SK-N-SH treated with all-trans-retinoic acid at 6 μM for 48 hours (cell line): ENCODE data around the gene CCNJL.

Experiments used
- ATAC-seq: fragments of 200-7000 bp; cut with Tn5 transposase; 3 replicates; pipeline ENCODE4 v1.9.1; 2020; ENCODE audit warnings: mild to moderate bottlenecking, moderate library complexity
- ARNTL ChIP-seq: fragments of 450-650 bp; formaldehyde crosslinking; IDR thresholded peaks from 2 replicates; pipeline ENCODE4 v1.5.0; 2020; ENCODE audit warnings: low read depth, mild to moderate bottlenecking, moderate library complexity, borderline replicate concordance
- BACH2 ChIP-seq: fragments of 250-450 bp; sonication (Bioruptor Pico); IDR thresholded peaks from 2 replicates; pipeline ENCODE4 v1.9.0; 2021; ENCODE audit warnings: mild to moderate bottlenecking, borderline replicate concordance
- CSDC2 ChIP-seq: fragments of 250-450 bp; sonication (Bioruptor Pico); IDR thresholded peaks from 2 replicates; pipeline ENCODE4 v1.5.0; 2020; ENCODE audit warnings: mild to moderate bottlenecking, moderate library complexity
- ISL1 ChIP-seq: fragments of 250-450 bp; sonication (Bioruptor Pico); IDR thresholded peaks from 2 replicates; pipeline ENCODE4 v2.1.2; 2022; ENCODE audit warnings: mild to moderate bottlenecking, moderate library complexity
- OSR1 ChIP-seq: fragments of 250-450 bp; sonication (Bioruptor Pico); IDR thresholded peaks from 2 replicates; pipeline ENCODE4 v1.8.0; 2022; ENCODE audit warnings: moderate library complexity, mild to moderate bottlenecking, inconsistent platforms
- RARB ChIP-seq: fragments of 250-450 bp; sonication (Bioruptor Pico); IDR thresholded peaks from 2 replicates; pipeline ENCODE4 v1.8.0; 2021; ENCODE audit warnings: mild to moderate bottlenecking, moderate library complexity
- SNAI2 ChIP-seq: fragments of 250-450 bp; sonication (Bioruptor Pico); IDR thresholded peaks from 2 replicates; pipeline ENCODE4 v1.5.0; 2020; ENCODE audit warnings: mild to moderate bottlenecking, moderate library complexity
- TCF4 ChIP-seq: fragments of 250-450 bp; sonication (Bioruptor Pico); IDR thresholded peaks from 2 replicates; pipeline ENCODE4 v1.8.0; 2021; ENCODE audit warnings: mild to moderate bottlenecking, moderate library complexity, borderline replicate concordance
- TOX ChIP-seq: fragments of 250-450 bp; sonication (Bioruptor Pico); IDR thresholded peaks from 2 replicates; pipeline ENCODE4 v1.8.0; 2021; ENCODE audit warnings: mild to moderate bottlenecking, moderate library complexity, borderline replicate concordance
- ZC3H10 ChIP-seq: fragments of 250-450 bp; sonication (Bioruptor Pico); IDR thresholded peaks from 2 replicates; pipeline ENCODE4 v1.5.1; 2021; ENCODE audit warnings: mild to moderate bottlenecking, moderate library complexity
- ZFP3 ChIP-seq: fragments of 250-450 bp; sonication (Bioruptor Pico); IDR thresholded peaks from 2 replicates; pipeline ENCODE4 v1.5.0; 2020; ENCODE audit warnings: mild to moderate bottlenecking, moderate library complexity
- ZFP30 ChIP-seq: fragments of 450-650 bp; formaldehyde crosslinking; IDR thresholded peaks from 2 replicates; pipeline ENCODE4 v1.5.0; 2022; ENCODE audit warnings: mild to moderate bottlenecking, moderate library complexity
- ZNF8 ChIP-seq: fragments of 450-650 bp; formaldehyde crosslinking; IDR thresholded peaks from 2 replicates; pipeline ENCODE4 v1.5.0; 2020; ENCODE audit warnings: mild to moderate bottlenecking, moderate library complexity
- TF ChIP-seq, protein P1 (sequence below): fragments of 250-450 bp; sonication (Bioruptor Pico); IDR thresholded peaks from 2 replicates; pipeline ENCODE4 v1.8.0; 2021; ENCODE audit warnings: low read depth, mild to moderate bottlenecking, moderate library complexity, borderline replicate concordance
- TF ChIP-seq, protein P2 (sequence below): fragments of 250-450 bp; sonication (Bioruptor Pico); IDR thresholded peaks from 2 replicates; pipeline ENCODE4 v1.5.0; 2020; ENCODE audit warnings: mild to moderate bottlenecking, moderate library complexity
- TF ChIP-seq, protein P3 (sequence below): fragments of 250-450 bp; sonication (Bioruptor Pico); IDR thresholded peaks from 2 replicates; pipeline ENCODE4 v1.5.1; 2020; ENCODE audit warnings: low read depth, mild to moderate bottlenecking, moderate library complexity
- TF ChIP-seq, protein P4 (sequence below): fragments of 250-450 bp; sonication (Bioruptor Pico); IDR thresholded peaks from 2 replicates; pipeline ENCODE4 v1.8.0; 2020; ENCODE audit warnings: mild to moderate bottlenecking, moderate library complexity, borderline replicate concordance

CCNJL gene

DNA sequence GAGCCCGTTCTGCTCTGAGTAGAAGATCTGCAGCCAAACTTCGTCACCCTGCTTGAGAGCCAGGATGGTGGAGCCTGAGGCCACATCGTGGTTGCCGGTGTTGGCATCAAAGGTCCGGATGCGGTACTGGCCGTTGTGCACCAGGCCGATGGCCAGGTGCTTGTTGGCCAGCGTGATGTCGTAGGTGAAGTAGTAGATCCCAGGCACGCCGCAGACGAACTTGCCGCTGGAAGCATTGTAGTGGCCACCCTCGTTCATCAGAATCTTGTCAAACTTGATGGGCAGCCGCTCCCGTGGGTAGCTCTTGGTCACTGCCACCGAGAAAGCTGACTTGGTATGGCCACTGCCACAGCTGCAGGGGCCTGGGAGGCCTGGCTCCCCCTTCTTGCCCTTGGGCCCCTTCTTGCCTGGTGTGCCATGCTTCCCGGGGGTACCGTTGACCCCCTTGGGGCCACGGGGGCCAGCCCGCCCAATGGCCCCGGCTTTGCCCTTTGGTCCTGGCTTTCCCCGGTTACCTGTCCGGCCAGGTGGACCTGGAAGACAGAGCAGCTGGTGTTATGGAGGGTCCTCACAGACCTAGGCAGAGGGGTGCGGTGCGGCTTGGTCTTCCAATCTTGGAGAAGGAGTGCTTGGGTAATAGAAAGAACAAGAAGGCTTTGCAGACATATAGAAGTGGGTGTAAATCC, 37.0 kb upstream of the CCNJL start:
- TF ChIP-seq ARNTL (CRISPR knock-in tag) (no peak), ZNF8 (CRISPR knock-in tag) (no peak), ISL1 (CRISPR knock-in tag) (no peak), RARB (CRISPR knock-in tag) (no peak), BACH2 (CRISPR knock-in tag) (no peak), TCF4 (CRISPR knock-in tag) (no peak), OSR1 (CRISPR knock-in tag) (no peak), ZFP3 (CRISPR knock-in tag) (no peak), ZC3H10 (CRISPR knock-in tag) (no peak), TOX (CRISPR knock-in tag) (no peak), ZFP30 (no peak), CSDC2 (CRISPR knock-in tag) (no peak)
- TF ChIP-seq, protein P1, sequence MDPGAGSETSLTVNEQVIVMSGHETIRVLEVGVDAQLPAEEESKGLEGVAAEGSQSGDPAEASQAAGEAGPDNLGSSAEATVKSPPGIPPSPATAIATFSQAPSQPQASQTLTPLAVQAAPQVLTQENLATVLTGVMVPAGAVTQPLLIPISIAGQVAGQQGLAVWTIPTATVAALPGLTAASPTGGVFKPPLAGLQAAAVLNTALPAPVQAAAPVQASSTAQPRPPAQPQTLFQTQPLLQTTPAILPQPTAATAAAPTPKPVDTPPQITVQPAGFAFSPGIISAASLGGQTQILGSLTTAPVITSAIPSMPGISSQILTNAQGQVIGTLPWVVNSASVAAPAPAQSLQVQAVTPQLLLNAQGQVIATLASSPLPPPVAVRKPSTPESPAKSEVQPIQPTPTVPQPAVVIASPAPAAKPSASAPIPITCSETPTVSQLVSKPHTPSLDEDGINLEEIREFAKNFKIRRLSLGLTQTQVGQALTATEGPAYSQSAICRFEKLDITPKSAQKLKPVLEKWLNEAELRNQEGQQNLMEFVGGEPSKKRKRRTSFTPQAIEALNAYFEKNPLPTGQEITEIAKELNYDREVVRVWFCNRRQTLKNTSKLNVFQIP (CRISPR knock-in tag) = no peak
- TF ChIP-seq, protein P2, sequence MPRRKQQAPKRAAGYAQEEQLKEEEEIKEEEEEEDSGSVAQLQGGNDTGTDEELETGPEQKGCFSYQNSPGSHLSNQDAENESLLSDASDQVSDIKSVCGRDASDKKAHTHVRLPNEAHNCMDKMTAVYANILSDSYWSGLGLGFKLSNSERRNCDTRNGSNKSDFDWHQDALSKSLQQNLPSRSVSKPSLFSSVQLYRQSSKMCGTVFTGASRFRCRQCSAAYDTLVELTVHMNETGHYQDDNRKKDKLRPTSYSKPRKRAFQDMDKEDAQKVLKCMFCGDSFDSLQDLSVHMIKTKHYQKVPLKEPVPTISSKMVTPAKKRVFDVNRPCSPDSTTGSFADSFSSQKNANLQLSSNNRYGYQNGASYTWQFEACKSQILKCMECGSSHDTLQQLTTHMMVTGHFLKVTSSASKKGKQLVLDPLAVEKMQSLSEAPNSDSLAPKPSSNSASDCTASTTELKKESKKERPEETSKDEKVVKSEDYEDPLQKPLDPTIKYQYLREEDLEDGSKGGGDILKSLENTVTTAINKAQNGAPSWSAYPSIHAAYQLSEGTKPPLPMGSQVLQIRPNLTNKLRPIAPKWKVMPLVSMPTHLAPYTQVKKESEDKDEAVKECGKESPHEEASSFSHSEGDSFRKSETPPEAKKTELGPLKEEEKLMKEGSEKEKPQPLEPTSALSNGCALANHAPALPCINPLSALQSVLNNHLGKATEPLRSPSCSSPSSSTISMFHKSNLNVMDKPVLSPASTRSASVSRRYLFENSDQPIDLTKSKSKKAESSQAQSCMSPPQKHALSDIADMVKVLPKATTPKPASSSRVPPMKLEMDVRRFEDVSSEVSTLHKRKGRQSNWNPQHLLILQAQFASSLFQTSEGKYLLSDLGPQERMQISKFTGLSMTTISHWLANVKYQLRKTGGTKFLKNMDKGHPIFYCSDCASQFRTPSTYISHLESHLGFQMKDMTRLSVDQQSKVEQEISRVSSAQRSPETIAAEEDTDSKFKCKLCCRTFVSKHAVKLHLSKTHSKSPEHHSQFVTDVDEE = no peak
- TF ChIP-seq, all 23 proteins: peak for 0
- no peak for ATAC-seq

DNA sequence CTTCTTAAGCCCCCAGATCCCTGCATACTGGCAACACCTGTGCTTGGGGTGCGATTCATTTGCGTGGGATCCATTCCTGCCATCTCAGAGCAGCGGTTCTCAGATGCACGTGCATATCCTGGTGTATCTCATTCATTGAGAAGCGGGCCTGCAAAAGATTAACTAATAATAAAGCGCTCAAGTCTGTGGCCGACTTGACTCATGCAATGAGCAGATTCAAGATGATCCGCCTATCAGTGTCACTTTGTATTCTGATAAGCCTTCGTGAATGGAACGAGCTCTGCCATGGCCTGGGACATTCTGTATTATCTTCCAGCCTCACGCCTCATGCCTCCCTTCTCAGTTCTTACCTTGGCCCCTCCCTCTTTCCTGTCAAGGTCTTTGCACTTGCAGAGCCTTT, 35.7 kb upstream of the CCNJL start:
- TF ChIP-seq, protein P3, sequence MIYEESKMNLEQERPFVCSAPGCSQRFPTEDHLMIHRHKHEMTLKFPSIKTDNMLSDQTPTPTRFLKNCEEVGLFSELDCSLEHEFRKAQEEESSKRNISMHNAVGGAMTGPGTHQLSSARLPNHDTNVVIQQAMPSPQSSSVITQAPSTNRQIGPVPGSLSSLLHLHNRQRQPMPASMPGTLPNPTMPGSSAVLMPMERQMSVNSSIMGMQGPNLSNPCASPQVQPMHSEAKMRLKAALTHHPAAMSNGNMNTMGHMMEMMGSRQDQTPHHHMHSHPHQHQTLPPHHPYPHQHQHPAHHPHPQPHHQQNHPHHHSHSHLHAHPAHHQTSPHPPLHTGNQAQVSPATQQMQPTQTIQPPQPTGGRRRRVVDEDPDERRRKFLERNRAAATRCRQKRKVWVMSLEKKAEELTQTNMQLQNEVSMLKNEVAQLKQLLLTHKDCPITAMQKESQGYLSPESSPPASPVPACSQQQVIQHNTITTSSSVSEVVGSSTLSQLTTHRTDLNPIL = no peak
- TF ChIP-seq, protein P4, sequence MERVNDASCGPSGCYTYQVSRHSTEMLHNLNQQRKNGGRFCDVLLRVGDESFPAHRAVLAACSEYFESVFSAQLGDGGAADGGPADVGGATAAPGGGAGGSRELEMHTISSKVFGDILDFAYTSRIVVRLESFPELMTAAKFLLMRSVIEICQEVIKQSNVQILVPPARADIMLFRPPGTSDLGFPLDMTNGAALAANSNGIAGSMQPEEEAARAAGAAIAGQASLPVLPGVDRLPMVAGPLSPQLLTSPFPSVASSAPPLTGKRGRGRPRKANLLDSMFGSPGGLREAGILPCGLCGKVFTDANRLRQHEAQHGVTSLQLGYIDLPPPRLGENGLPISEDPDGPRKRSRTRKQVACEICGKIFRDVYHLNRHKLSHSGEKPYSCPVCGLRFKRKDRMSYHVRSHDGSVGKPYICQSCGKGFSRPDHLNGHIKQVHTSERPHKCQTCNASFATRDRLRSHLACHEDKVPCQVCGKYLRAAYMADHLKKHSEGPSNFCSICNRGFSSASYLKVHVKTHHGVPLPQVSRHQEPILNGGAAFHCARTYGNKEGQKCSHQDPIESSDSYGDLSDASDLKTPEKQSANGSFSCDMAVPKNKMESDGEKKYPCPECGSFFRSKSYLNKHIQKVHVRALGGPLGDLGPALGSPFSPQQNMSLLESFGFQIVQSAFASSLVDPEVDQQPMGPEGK (CRISPR knock-in tag) = no peak
- TF ChIP-seq ARNTL (CRISPR knock-in tag) (no peak), OSR1 (CRISPR knock-in tag) (no peak), ZNF8 (CRISPR knock-in tag) (no peak), RARB (CRISPR knock-in tag) (no peak), TOX (CRISPR knock-in tag) (no peak)
- TF ChIP-seq, protein P1 (CRISPR knock-in tag) = no peak
- no peak for ATAC-seq

DNA sequence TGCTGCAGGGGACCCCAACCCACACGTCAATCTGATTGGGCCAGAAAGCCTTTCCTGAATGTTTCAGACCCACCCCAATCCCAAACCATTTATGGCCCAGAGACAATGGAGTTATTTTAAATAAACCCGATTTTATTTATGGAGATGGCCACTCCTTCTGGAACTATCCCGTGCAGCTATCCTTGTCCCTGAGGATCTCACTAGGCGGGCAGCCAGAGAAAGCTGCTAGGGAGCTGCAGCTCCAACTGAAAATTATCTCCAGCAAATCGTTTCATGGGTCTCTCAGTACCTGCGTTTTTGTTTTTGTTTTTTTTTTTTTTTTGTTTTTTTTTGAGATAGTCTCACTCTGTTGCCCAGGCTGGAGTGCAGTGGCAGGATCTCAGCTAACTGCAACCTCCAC, 35.1 kb upstream of the CCNJL start:
- TF ChIP-seq, protein P4 (CRISPR knock-in tag) = no peak
- TF ChIP-seq ARNTL (CRISPR knock-in tag) = no peak
- TF ChIP-seq ISL1 (CRISPR knock-in tag) = no peak
- no peak for TF ChIP-seq TOX (CRISPR knock-in tag)
- TF ChIP-seq SNAI2 (CRISPR knock-in tag) = no peak
- no peak for TF ChIP-seq ZC3H10 (CRISPR knock-in tag)
- TF ChIP-seq, all 23 proteins: peak for 0
- ATAC-seq = no peak
